Naive thymus-derived CD8-positive, alpha-beta T cell (primary cell): ENCODE data around the gene DCAF12L1. TPM values are rescaled to one million over a fixed set of nuclear protein-coding genes. Genes with fewer than 3 reads are reported as not detected.

Experiments used
- ATAC-seq, 2 donors: fragments of 150-1000 bp; cut with Tn5 transposase in 1 of 2; sonication (Bioruptor Pico), chemical (Tn5 transposase) in 1 of 2; 1 replicate in 1 of 2; 2 replicates in 1 of 2; pipeline ENCODE4 v1.10.0; 2021; ENCODE audit warnings: mild to moderate bottlenecking in 2 of 2, moderate library complexity in 2 of 2
- POLR2A ChIA-PET: fragments of 350-600 bp; sonication (Branson Sonifier 250); formaldehyde crosslinking; loops from one replicate; lab custom pipeline; 2021; ENCODE audit warnings: antibody characterized with exemption; lab: Charles Lee
- DNase-seq, 10 donors: peaks; one replicate each; pipeline versions ENCODE4 v3.0.0 to v3.0.0-alpha.2; 2020 to 2022
- H3K27ac Mint-ChIP-seq, 10 donors: one replicate each; pipeline ENCODE4 v1.8.0; 2020 to 2022; ENCODE audit warnings: mild to moderate bottlenecking in 10 of 10, mixed read lengths in 10 of 10, moderate library complexity in 4 of 10, inconsistent platforms in 1 of 10
- H3K27me3 Mint-ChIP-seq, 5 donors: one replicate each; pipeline ENCODE4 v1.8.0; 2021 to 2022; ENCODE audit warnings: mixed read lengths in 5 of 5
- H3K36me3 Mint-ChIP-seq, 3 donors: one replicate each; pipeline ENCODE4 v1.8.0; 2020 to 2022; ENCODE audit warnings: mixed read lengths in 3 of 3, mild to moderate bottlenecking in 2 of 3, inconsistent platforms in 1 of 3
- H3K4me1 Mint-ChIP-seq, 4 donors: one replicate each; pipeline ENCODE4 v1.8.0; 2021 to 2022; ENCODE audit warnings: mixed read lengths in 4 of 4
- H3K4me3 Mint-ChIP-seq, 10 donors: one replicate each; pipeline ENCODE4 v1.8.0; 2020 to 2022; ENCODE audit warnings: mild to moderate bottlenecking in 10 of 10, mixed read lengths in 10 of 10, moderate library complexity in 6 of 10, inconsistent platforms in 1 of 10
- H3K9me3 Mint-ChIP-seq, 9 donors: one replicate each; pipeline ENCODE4 v1.8.0; 2020 to 2022; ENCODE audit warnings: mixed read lengths in 9 of 9, mild to moderate bottlenecking in 3 of 9, inconsistent platforms in 1 of 9, moderate library complexity in 1 of 9
- polyA plus RNA-seq, 3 donors: library from polyadenylated mRNA; unstranded; fragments of 300-500 nt; fragmentation: Illumina TruSeq; gene quantifications; one replicate each; pipeline ENCODE4 v1.2.3, GENCODE V29; 2021
- total RNA-seq, 8 experiments: library from RNA in 2 of 8; stranded (reverse) in 2 of 8; gene quantifications; one replicate each; pipeline ENCODE4 v1.2.3 and lab custom pipeline; 2021 to 2026

Gene DCAF12L1
- total RNA-seq (not detected), polyA plus RNA-seq (not detected), total RNA-seq (lab: John Stamatoyannopoulos, UW) (0 reads per million in 6 experiments)

DNA sequence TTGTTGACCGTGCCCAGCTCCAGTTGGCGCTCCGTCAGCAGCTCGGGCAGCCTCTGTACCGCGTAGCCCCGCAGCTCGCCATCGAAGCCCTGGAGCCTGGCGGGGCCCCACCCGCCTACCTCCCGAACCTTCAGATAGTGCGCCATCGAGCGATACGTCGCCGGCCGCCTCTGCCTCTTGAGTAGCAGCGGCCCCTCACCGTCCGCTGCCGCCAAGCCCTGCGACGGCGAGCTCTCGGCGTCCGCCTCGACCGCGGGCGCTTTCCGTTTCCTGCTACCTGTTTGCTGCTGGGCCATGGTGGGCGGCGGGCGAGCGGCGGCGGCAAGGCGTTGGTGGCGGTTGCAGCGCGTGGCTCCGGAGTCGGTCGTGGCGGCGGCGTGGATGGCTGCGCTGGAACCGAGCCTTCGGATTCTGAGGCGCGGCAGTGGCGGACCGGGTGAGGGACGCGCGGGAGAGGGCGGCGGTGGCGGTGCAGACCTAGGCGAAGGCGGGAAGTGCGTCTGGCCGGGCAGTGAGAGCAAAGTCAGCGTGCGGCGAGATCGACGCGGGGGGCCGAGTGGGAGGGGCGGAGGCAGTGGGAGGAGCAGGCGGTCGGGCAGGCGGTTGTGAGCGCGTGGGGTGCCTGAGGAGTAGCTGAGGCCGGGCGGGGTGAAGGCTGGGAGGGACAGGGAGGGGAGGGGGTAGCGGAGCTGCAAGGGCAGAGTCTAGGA lies at the start of gene DCAF12L1:
TSS of gene DCAF12L1 (minus strand) at position 502 of the 710 bp plus-strand sequence. CDS start at position 296, 206 bp downstream.
- Mint-ChIP-seq H3K27ac (peak within 1 kb of the TSS in 1 of 10 donors; percentile 30), H3K4me3 (no peak within 1 kb of the TSS), H3K27me3 (peaks cover 0 to 10% (median 0%) of the 10 kb centered on the region in 5 donors), H3K4me1 (no peaks in the 10 kb centered on the region), H3K9me3 (peaks cover 0 to 6% (median 0%) of the 10 kb centered on the region in 9 donors), H3K36me3 (no peaks in the 10 kb centered on the region)
- ATAC-seq (no peak), DNase-seq (no peak)
- POLR2A ChIA-PET = no interaction called here

DNA sequence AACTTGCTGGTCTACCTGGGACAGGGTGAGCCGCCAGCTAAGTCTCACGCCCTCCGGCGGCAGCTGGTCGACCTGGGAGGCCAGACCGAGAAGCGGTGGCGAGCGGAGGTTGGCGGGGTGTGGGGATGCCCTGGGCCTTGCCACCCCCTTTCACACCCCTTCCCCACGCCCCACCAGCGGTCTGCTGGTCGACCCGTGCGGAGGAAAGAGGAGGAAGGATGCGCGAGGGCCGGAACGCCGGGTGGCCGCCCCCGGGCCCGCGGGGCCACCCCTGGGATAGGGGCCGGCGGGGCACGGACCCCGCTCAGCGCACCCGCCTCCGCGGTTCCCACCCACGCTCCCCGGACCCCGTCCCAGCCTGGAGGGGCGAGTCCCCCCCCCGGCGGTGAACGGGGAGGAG lies 28.3 kb upstream of the DCAF12L1 start:
- no peaks in the 10 kb centered on the region for H3K27me3 Mint-ChIP-seq
- no peaks in the 10 kb centered on the region for H3K4me1 Mint-ChIP-seq
- no peak overlapping the region for H3K4me3 Mint-ChIP-seq
- H3K27ac Mint-ChIP-seq = no peak overlapping the region
- H3K36me3 Mint-ChIP-seq = no peaks in the 10 kb centered on the region
- POLR2A ChIA-PET = no interaction called here
- DNase-seq (no peak), ATAC-seq (no peak)
- H3K9me3 Mint-ChIP-seq = peaks cover 0 to 3% (median 0%) of the 10 kb centered on the region in 9 donors

DNA sequence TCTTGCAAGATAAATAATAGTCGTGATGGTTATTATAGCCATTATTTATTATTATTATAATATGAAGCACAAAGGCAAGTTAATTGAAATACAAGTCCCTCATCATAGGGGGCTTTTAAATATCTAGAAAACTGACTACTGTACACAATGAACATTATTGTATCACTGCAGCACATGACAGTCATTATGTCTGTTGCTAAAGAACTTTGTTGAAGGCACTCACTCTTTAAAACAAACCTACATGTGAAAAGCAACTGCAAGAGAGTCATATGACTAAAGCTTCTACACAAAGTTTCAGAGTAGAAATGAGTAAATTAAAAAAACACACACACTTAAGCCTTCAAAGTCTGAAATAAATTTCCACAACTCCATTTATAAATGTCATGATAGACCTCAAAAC lies 23.3 kb upstream of the DCAF12L1 start:
- ATAC-seq = no peak
- H3K36me3 Mint-ChIP-seq = no peaks in the 10 kb centered on the region

DNA sequence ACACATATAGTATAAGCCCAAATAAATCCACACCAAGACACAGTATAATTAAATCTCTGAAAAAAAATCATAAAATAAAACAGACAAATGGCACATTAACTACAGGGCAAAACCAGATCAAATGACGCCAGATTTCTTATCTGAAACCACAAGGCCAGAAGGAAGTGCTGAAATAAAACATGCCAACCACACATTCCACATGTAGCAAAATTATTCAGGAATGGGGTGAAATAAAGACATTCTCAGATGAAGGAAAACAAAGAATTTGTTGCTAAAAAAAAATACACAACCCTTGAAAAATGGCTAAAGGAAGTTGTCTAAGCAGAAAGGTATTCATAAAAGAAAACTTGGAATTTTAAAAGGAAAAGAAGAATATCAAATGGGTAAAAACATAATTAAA lies 4.5 kb upstream of the DCAF12L1 start:
- no peak overlapping the region for H3K27ac Mint-ChIP-seq
- H3K4me3 Mint-ChIP-seq = no peak overlapping the region
- DNase-seq = no peak
- ATAC-seq = no peak
- H3K9me3 Mint-ChIP-seq = peaks cover 0 to 4% (median 0%) of the 10 kb centered on the region in 9 donors
- H3K4me1 Mint-ChIP-seq = no peaks in the 10 kb centered on the region
- peaks cover 0 to 10% (median 0%) of the 10 kb centered on the region in 5 donors for H3K27me3 Mint-ChIP-seq
- H3K36me3 Mint-ChIP-seq = no peaks in the 10 kb centered on the region
- POLR2A ChIA-PET = no interaction called here

More for the DNA sequence above, 23.3 kb upstream of the DCAF12L1 start:
- no peak for DNase-seq
- POLR2A ChIA-PET = no interaction called here
- Mint-ChIP-seq H3K27ac (no peak overlapping the region), H3K9me3 (no peaks in the 10 kb centered on the region), H3K4me3 (no peak overlapping the region), H3K27me3 (no peaks in the 10 kb centered on the region), H3K4me1 (no peaks in the 10 kb centered on the region)

DNA sequence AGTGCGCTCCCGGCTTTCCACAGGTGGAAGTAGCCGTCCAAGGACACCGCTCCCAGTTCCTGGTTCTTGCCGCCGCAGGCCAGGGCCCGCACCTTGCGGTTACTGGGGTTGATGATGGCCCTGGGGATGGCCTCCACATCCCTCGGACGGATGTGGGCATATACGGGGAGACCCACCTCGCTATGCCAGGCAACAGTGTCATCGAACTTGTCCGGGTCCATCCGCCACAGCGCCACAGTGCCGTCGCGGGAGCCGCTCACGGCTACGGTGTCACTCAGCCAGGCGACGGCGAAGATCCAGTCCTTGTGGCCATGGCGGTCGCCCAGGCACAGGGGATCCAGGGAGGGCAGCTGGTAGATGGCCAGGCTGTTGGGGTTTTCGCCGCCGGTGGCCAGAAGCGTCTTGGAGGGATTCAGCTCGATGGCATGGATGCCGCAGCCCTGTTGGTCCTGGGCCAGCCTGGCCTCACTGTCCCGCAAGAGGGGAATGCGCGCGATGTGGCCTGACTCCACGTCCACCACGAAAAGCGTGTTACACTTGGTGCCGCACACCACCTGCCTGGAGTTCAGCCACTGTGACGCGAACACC lies 795 bp downstream of the DCAF12L1 start:
- H3K9me3 Mint-ChIP-seq = peaks cover 0 to 6% (median 0%) of the 10 kb centered on the region in 9 donors
- POLR2A ChIA-PET = no interaction called here

DNA sequence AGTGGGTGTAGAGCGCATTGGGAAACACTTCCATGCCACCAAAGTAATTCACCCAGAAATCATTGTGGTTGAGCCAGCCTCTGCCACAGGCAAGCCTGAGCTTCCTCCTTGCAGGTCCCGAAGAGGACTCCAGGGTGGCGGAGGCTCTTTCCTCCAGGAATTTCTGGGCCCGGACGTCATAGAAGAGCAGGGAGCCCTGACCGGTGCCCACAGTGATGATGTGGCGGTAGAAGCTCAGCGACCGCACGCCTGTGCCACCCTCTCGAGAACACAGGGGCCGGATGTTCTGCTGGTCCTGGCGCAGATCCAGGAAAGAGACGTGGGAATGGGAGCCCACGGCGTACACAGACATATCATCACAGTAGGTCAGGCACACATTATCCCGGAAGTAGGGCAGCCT lies 1.3 kb downstream of the DCAF12L1 start:
- Mint-ChIP-seq H3K27ac (no peak overlapping the region), H3K4me3 (no peak overlapping the region), H3K9me3 (peaks cover 0 to 6% (median 0%) of the 10 kb centered on the region in 9 donors), H3K4me1 (no peaks in the 10 kb centered on the region), H3K36me3 (no peaks in the 10 kb centered on the region), H3K27me3 (peaks cover 0 to 10% (median 0%) of the 10 kb centered on the region in 5 donors)
- POLR2A ChIA-PET = no interaction called here
- ATAC-seq (no peak), DNase-seq (no peak)

More for the DNA sequence above, 795 bp downstream of the DCAF12L1 start:
- no peak overlapping the region for H3K4me3 Mint-ChIP-seq
- H3K27me3 Mint-ChIP-seq = peaks cover 0 to 10% (median 0%) of the 10 kb centered on the region in 5 donors
- DNase-seq (no peak), ATAC-seq (no peak)
- H3K36me3 Mint-ChIP-seq = no peaks in the 10 kb centered on the region
- H3K27ac Mint-ChIP-seq = no peak overlapping the region
- H3K4me1 Mint-ChIP-seq = no peaks in the 10 kb centered on the region

DNA sequence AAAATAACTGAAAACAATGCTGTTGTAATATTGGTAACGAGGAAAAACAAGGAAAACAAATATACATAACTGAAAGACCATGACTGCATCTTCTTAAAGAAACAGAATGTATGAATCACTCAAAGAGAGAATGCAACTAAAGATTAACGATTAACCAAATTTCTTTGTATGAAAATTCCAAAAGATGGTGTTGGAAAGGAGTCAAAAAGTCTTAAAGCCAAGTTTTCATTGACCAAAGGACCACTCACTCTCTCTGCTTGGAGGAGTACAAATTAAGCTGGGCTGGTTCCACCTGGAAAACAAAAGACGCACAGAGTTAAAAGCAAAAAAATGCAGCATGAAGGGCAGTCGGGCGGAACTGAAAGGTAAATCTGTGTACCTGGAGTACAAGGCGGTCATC lies 1.8 kb downstream of the DCAF12L1 start:
- POLR2A ChIA-PET = no interaction called here
- DNase-seq (no peak), ATAC-seq (no peak)
- Mint-ChIP-seq H3K4me3 (no peak overlapping the region), H3K27ac (no peak overlapping the region), H3K9me3 (peaks cover 0 to 6% (median 0%) of the 10 kb centered on the region in 9 donors), H3K36me3 (no peaks in the 10 kb centered on the region), H3K4me1 (no peaks in the 10 kb centered on the region), H3K27me3 (peaks cover 0 to 10% (median 0%) of the 10 kb centered on the region in 5 donors)

DNA sequence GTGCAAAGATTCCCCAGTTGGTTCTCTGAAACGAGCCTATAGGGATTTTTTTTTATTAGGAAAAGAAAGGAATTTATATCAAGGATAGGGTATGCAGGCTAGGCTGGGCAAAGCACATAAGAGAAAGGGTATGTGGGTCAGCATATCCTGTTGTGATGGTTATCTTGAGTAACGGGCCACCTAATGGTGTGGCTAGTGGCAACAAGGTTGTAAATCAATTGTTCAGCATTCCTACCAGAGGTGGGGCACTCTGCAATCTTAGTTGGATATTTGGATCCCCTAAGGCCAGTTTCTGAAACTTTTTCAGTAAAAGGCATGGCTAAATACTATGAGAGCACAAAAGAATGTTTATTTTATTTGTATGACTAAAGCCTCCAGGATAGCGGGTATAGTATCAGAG lies 42.7 kb downstream of the DCAF12L1 start:
- Mint-ChIP-seq H3K4me1 (no peaks in the 10 kb centered on the region), H3K36me3 (no peaks in the 10 kb centered on the region), H3K27ac (no peak overlapping the region), H3K9me3 (no peaks in the 10 kb centered on the region), H3K4me3 (no peak overlapping the region), H3K27me3 (no peaks in the 10 kb centered on the region)
- no peak for ATAC-seq
- POLR2A ChIA-PET = no interaction called here
- no peak for DNase-seq
